Measurements from ENCODE around the gene LRRC49. TPM values are rescaled to one million over a fixed set of nuclear protein-coding genes. Genes with fewer than 3 reads are reported as not detected.

LRRC49 gene
- total RNA-seq, 4 donors from 2014 or later: 3.3 to 12.6 (median 3.6) TPM

DNA sequence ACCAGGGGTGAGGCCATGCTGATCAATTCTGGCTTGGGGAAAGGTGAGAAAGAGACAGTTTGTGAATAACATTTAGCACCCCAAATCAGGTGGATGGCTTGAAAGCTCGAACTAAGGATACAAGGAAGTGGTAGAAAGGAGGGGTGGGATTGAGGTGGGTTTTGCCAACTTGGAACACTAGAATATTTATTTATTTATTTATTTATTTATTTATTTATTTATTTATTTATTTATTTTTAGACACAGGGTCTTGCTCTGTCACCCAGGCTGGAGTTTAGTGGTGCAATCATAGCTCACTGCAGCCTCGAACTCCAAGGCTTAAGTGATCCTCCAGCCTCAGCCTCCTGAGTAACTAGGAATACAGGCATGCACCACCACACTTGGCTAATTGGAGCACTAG lies 191.6 kb downstream of the LRRC49 start:
- no peak for DNase-seq (ENCODE audit: low spot score in 2 of 2)
- Histone ChIP-seq H3K4me1 (peaks cover 21% of the 10 kb centered on the region), H3K4me3 (no peak overlapping the region), H3K36me3 (no peaks in the 10 kb centered on the region), H3K27me3 (no peaks in the 10 kb centered on the region), H3K27ac (no peak overlapping the region), H3K9me3 (no peaks in the 10 kb centered on the region)
- TF ChIP-seq POLR2A (IDR thresholded peaks at IDR 0.05) (no peak), POLR2AphosphoS5 (IDR thresholded peaks at IDR 0.05) (no peak), EP300 (IDR thresholded peaks at IDR 0.05) (no peak)
- TF ChIP-seq, protein P1, sequence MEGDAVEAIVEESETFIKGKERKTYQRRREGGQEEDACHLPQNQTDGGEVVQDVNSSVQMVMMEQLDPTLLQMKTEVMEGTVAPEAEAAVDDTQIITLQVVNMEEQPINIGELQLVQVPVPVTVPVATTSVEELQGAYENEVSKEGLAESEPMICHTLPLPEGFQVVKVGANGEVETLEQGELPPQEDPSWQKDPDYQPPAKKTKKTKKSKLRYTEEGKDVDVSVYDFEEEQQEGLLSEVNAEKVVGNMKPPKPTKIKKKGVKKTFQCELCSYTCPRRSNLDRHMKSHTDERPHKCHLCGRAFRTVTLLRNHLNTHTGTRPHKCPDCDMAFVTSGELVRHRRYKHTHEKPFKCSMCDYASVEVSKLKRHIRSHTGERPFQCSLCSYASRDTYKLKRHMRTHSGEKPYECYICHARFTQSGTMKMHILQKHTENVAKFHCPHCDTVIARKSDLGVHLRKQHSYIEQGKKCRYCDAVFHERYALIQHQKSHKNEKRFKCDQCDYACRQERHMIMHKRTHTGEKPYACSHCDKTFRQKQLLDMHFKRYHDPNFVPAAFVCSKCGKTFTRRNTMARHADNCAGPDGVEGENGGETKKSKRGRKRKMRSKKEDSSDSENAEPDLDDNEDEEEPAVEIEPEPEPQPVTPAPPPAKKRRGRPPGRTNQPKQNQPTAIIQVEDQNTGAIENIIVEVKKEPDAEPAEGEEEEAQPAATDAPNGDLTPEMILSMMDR (IDR thresholded peaks at IDR 0.05): no peak
- WGBS: 97% methylated on average over 2 of the region's 2 CpGs

DNA sequence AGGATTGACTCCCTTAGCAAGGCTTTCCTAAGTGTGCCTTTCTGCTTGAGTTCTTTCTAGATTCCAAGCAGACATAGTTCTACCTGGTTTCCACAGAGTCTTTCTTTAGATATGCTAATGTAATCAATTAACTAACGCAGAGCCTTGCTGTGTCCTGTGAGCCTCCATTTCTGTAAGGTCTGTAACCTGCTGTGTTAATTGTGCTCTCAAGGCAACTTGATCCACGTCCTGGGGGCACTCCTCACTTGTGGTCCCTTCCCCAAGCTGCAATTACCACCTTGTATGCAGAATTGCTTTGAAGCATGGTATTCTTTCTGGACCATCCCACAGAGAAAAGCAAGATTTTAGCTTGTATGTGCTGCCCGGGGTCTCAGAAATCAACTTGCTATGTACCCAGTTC lies 193.2 kb downstream of the LRRC49 start:
- H3K27ac ChIP-seq: no peak overlapping the region
- TF ChIP-seq EP300 (IDR thresholded peaks at IDR 0.05): no peak
- no peak for TF ChIP-seq POLR2A (IDR thresholded peaks at IDR 0.05)
- TF ChIP-seq POLR2AphosphoS5 (IDR thresholded peaks at IDR 0.05): no peak
- TF ChIP-seq, protein P1 (IDR thresholded peaks at IDR 0.05): no peak
- WGBS: 93% methylated on average over 3 of the region's 3 CpGs
- no peaks in the 10 kb centered on the region for H3K27me3 ChIP-seq
- H3K4me3 ChIP-seq: no peak overlapping the region
- H3K36me3 ChIP-seq: no peaks in the 10 kb centered on the region
- peaks cover 8% of the 10 kb centered on the region for H3K4me1 ChIP-seq
- no peak for DNase-seq (ENCODE audit: low spot score in 2 of 2)
- H3K9me3 ChIP-seq: no peaks in the 10 kb centered on the region

DNA sequence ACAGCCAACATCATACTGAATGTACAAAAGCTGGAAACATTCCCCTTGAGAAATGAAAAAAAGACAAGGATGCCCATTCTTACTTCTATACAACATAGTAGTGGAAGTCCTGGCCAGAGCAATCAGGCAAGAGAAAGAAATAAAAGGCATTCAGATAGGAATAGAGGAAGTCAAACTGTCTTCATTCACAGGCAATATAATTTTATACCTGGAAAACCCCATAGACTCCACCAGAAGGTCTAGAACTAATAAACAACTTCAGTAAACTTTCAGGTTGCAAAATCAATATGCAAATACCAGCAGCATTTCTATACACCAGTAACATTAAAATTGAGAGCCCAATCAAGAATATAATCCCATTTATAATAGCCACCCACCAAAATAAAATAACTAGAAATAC lies 195.5 kb downstream of the LRRC49 start:
- TF ChIP-seq, protein P1 (IDR thresholded peaks at IDR 0.05): no peak
- no peak for TF ChIP-seq POLR2A (IDR thresholded peaks at IDR 0.05)
- TF ChIP-seq POLR2AphosphoS5 (IDR thresholded peaks at IDR 0.05): no peak
- no peak for TF ChIP-seq EP300 (IDR thresholded peaks at IDR 0.05)
- H3K36me3 ChIP-seq: no peaks in the 10 kb centered on the region
- no peak overlapping the region for H3K27ac ChIP-seq
- no peak for DNase-seq (ENCODE audit: low spot score in 2 of 2)
- peaks cover 7% of the 10 kb centered on the region for H3K4me1 ChIP-seq
- no peaks in the 10 kb centered on the region for H3K27me3 ChIP-seq
- no peak overlapping the region for H3K4me3 ChIP-seq
- H3K9me3 ChIP-seq: no peaks in the 10 kb centered on the region

DNA sequence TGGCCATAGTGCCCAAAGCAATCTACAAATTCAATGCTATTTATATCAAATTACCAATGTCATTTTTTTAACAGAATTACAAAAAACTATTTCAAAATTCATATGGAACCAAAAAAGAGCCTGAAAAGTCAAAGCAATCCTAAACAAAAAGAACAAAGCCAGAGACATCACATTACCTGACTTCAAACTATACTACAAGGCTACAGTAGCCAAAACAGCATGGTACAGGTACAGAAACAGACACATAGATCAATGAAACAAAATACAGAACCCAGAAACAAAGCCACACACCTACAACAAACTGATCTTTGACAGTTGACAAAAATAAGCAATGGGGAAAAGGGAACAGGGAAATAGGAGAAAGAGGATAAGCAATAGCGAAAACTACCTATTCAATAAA lies 196.1 kb downstream of the LRRC49 start:
- H3K9me3 ChIP-seq: no peaks in the 10 kb centered on the region
- DNase-seq (ENCODE audit: low spot score in 2 of 2): no peak
- TF ChIP-seq POLR2AphosphoS5 (IDR thresholded peaks at IDR 0.05) (no peak), EP300 (IDR thresholded peaks at IDR 0.05) (no peak), POLR2A (IDR thresholded peaks at IDR 0.05) (no peak)
- TF ChIP-seq, protein P1 (IDR thresholded peaks at IDR 0.05): no peak
- 97% methylated on average over 1 of the region's 1 CpG for whole genome bisulfite sequencing
- no peak overlapping the region for H3K4me3 ChIP-seq
- H3K27me3 ChIP-seq: no peaks in the 10 kb centered on the region
- H3K4me1 ChIP-seq: peaks cover 10% of the 10 kb centered on the region
- no peaks in the 10 kb centered on the region for H3K36me3 ChIP-seq
- H3K27ac ChIP-seq: no peak overlapping the region

DNA sequence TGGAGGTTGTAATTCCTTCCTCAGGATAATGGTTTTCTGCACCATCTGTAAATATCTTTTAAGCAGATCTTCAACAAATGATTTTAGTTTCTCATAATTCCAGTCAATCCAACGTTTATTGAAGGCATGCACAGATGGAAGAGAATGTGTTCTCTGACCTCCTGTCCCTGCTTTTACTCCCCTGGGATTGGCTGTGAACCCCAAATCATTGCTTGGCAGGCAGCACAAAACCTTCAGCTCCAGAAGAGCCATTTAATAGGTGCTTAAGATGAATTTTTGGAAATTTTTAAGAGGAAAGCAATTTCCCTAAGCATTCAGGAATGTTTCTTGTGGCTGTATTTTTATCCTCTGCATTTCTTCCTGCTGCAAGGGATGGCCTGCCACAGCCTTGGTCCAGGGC lies 197.2 kb downstream of the LRRC49 start:
- H3K36me3 ChIP-seq: no peaks in the 10 kb centered on the region
- WGBS: 59% methylated on average over 1 of the region's 1 CpG
- TF ChIP-seq, protein P1 (IDR thresholded peaks at IDR 0.05): no peak
- no peak for TF ChIP-seq EP300 (IDR thresholded peaks at IDR 0.05)
- no peak for TF ChIP-seq POLR2AphosphoS5 (IDR thresholded peaks at IDR 0.05)
- TF ChIP-seq POLR2A (IDR thresholded peaks at IDR 0.05): no peak
- no peaks in the 10 kb centered on the region for H3K9me3 ChIP-seq
- no peak overlapping the region for H3K4me3 ChIP-seq
- peaks cover 12% of the 10 kb centered on the region for H3K4me1 ChIP-seq
- H3K27ac ChIP-seq: no peak overlapping the region
- DNase-seq (ENCODE audit: low spot score in 2 of 2): no peak
- H3K27me3 ChIP-seq: no peaks in the 10 kb centered on the region
